ENCODE data around the gene ESRRA. TPM values are rescaled to one million over a fixed set of nuclear protein-coding genes. Genes with fewer than 3 reads are reported as not detected.

ESRRA gene
- total RNA-seq, 1 experiment from 2014 or later, result 16.0 TPM

DNA sequence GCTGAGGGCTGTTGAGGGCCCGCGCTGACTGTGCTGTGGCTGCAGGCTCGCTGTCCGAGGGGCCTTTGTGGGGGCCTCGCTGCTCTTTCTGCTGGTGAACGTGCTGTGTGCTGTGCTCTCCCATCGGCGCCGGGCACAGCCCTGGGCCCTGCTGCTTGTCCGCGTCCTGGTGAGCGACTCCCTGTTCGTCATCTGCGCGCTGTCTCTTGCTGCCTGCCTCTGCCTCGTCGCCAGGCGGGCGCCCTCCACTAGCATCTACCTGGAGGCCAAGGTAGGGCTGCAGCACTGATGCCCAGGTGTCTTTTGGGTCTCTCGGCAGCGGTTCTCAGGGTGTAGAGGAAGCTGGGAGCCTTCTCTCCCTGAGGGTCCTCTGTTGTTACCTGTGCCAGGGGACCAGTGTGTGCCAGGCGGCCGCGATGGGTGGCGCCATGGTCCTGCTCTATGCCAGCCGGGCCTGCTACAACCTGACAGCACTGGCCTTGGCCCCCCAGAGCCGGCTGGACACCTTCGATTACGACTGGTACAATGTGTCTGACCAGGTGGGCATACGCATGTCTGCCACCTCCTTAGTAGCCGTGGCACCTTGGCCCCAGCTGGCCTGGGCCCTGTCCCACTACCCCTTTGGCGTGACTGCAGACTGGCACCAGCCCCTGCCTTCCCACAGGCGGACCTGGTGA lies 17.5 kb upstream of the ESRRA start:
- no peak overlapping the region for H3K9ac ChIP-seq (ENCODE audit: low read length)
- H4K20me1 ChIP-seq (ENCODE audit: insufficient read depth, low read depth, low read length), result no peaks in the 10 kb centered on the region

DNA sequence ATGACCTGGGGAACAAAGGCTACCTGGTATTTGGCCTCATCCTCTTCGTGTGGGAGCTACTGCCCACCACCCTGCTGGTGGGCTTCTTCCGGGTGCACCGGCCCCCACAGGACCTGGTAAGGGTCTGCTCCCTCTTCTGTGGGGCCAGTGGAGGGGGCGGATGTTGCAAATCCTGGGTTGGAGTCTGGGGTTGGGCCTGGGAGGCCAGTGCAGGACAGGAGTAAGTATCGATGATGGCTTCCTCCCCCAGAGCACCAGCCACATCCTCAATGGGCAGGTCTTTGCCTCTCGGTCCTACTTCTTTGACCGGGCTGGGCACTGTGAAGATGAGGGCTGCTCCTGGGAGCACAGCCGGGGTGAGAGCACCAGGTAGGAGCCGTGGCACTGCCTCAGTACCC lies 17.0 kb upstream of the ESRRA start:
- Histone ChIP-seq H3K4me1 (ENCODE audit: low read length) (peaks cover 20% of the 10 kb centered on the region), H3K79me2 (ENCODE audit: low read length) (peaks cover 8% of the 10 kb centered on the region), H3K4me2 (ENCODE audit: low read depth, low read length, poor library complexity, severe bottlenecking) (no peak overlapping the region), H3K27ac (ENCODE audit: low read length) (no peak overlapping the region), H3K9ac (ENCODE audit: low read length) (no peak overlapping the region), H3K9me3 (ENCODE audit: low read length) (no peaks in the 10 kb centered on the region), H3K27me3 (ENCODE audit: low read length) (no peaks in the 10 kb centered on the region), H3K36me3 (ENCODE audit: insufficient read depth, low read length) (no peaks in the 10 kb centered on the region), H4K20me1 (ENCODE audit: insufficient read depth, low read depth, low read length) (no peaks in the 10 kb centered on the region), H2AFZ (ENCODE audit: low read length) (no peak overlapping the region), H3K4me3 (ENCODE audit: low read length) (no peak overlapping the region), H3K9me2 (replicated peaks; ENCODE audit: insufficient read depth, low read length) (no peaks in the 10 kb centered on the region)
- no peak for DNase-seq

More for the DNA sequence above, 17.5 kb upstream of the ESRRA start:
- Histone ChIP-seq H3K4me1 (ENCODE audit: low read length) (peaks cover 22% of the 10 kb centered on the region), H3K27me3 (ENCODE audit: low read length) (no peaks in the 10 kb centered on the region), H3K9me2 (replicated peaks; ENCODE audit: insufficient read depth, low read length) (no peaks in the 10 kb centered on the region), H3K4me3 (ENCODE audit: low read length) (no peak overlapping the region), H3K4me2 (ENCODE audit: low read depth, low read length, poor library complexity, severe bottlenecking) (no peak overlapping the region), H3K27ac (ENCODE audit: low read length) (no peak overlapping the region), H3K79me2 (ENCODE audit: low read length) (peaks cover 14% of the 10 kb centered on the region), H3K9me3 (ENCODE audit: low read length) (no peaks in the 10 kb centered on the region), H2AFZ (ENCODE audit: low read length) (no peak overlapping the region), H3K36me3 (ENCODE audit: insufficient read depth, low read length) (no peaks in the 10 kb centered on the region)
- DNase-seq, result no peak

DNA sequence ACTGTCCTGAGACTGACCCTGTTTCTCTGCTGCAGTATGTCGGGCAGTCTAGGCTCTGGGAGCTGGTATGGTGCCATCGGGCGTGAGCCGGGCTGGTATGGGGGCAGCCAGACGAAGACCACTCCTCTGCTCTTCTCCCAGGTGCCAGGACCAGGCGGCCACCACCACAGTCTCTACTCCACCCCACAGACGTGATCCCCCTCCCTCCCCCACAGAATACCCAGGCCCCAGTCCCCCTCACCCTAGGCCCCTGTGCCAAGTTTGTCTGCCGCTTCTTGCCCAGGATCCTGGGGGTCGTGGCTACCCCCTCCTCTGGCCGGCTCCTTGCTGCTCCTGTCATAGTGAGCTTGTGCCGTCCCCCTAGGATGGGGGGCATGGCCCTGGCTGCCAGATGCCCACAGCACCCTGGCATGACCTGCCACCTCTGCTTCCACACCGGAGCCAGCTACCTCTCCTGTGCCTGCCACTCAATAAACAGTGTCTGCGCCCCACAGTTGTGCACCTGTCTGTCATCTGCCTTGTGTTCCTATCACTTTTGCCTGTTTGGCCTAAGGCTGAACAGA lies 16.2 kb upstream of the ESRRA start:
- no peak overlapping the region for H3K4me2 ChIP-seq (ENCODE audit: low read depth, low read length, poor library complexity, severe bottlenecking)
- H3K4me3 ChIP-seq (ENCODE audit: low read length), result no peak overlapping the region
- H3K9me3 ChIP-seq (ENCODE audit: low read length), result no peaks in the 10 kb centered on the region
- DNase-seq, result no peak
- no peak overlapping the region for H3K27ac ChIP-seq (ENCODE audit: low read length)
- no peak overlapping the region for H3K9ac ChIP-seq (ENCODE audit: low read length)
- no peaks in the 10 kb centered on the region for H4K20me1 ChIP-seq (ENCODE audit: insufficient read depth, low read depth, low read length)
- H2AFZ ChIP-seq (ENCODE audit: low read length), result no peak overlapping the region
- peaks cover 13% of the 10 kb centered on the region for H3K4me1 ChIP-seq (ENCODE audit: low read length)
- no peaks in the 10 kb centered on the region for H3K9me2 ChIP-seq (replicated peaks; ENCODE audit: insufficient read depth, low read length)
- H3K79me2 ChIP-seq (ENCODE audit: low read length), result peaks cover 1% of the 10 kb centered on the region
- H3K36me3 ChIP-seq (ENCODE audit: insufficient read depth, low read length), result no peaks in the 10 kb centered on the region
- H3K27me3 ChIP-seq (ENCODE audit: low read length), result no peaks in the 10 kb centered on the region

DNA sequence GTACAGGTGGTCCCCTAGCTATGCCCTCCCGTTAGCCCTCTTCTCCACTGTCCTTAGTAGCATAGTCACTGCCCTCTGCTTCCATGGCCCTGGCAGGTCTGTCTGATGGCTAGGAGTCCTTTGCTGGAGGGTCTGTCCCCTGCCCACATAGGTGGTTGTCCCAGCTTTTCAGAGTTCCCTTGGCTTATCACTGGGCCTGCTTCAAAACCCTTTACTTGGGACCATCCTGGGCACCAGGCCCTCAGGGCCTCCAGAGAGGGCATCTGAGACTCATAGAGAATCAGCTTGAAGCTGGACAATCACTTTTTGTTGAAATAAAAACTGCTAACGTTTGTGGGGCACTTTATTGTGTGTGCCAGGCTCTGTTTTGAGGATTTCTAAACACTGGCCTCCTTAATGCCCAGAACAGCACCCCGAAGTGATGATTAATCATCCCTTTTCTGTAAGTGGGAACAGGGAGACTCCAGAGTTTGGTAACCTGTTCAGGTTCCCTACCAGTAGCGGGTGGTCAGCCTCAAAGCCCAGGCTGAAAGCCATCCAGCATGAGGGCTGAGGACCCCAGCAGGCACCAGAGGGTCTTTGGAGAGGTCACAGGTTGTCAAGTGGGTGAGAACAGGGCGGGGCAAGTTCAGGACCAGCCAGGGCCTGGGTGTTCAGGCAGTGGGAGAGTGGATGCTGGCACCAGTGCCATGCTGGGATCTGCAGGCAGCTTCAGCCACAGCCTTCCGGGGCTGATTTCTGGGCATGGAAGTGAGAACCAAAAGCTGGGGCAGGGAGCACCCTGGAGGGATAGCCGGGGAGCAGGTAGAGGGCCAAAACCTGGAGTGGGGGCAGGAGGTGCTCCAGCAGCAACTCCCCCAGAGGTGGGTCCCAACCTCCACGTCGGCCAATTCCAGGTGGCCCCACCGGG lies 14.7 kb upstream of the ESRRA start:
- no peak overlapping the region for H3K4me2 ChIP-seq (ENCODE audit: low read depth, low read length, poor library complexity, severe bottlenecking)
- no peak overlapping the region for H3K9ac ChIP-seq (ENCODE audit: low read length)
- no peak overlapping the region for H3K27ac ChIP-seq (ENCODE audit: low read length)
- H2AFZ ChIP-seq (ENCODE audit: low read length), result no peak overlapping the region
- H3K9me3 ChIP-seq (ENCODE audit: low read length), result no peaks in the 10 kb centered on the region
- H3K27me3 ChIP-seq (ENCODE audit: low read length), result no peaks in the 10 kb centered on the region
- no peak overlapping the region for H3K4me3 ChIP-seq (ENCODE audit: low read length)
- H3K79me2 ChIP-seq (ENCODE audit: low read length), result no peaks in the 10 kb centered on the region
- H4K20me1 ChIP-seq (ENCODE audit: insufficient read depth, low read depth, low read length), result no peaks in the 10 kb centered on the region
- no peaks in the 10 kb centered on the region for H3K9me2 ChIP-seq (replicated peaks; ENCODE audit: insufficient read depth, low read length)
- DNase-seq, result no peak
- peaks cover 13% of the 10 kb centered on the region for H3K4me1 ChIP-seq (ENCODE audit: low read length)
- no peaks in the 10 kb centered on the region for H3K36me3 ChIP-seq (ENCODE audit: insufficient read depth, low read length)

DNA sequence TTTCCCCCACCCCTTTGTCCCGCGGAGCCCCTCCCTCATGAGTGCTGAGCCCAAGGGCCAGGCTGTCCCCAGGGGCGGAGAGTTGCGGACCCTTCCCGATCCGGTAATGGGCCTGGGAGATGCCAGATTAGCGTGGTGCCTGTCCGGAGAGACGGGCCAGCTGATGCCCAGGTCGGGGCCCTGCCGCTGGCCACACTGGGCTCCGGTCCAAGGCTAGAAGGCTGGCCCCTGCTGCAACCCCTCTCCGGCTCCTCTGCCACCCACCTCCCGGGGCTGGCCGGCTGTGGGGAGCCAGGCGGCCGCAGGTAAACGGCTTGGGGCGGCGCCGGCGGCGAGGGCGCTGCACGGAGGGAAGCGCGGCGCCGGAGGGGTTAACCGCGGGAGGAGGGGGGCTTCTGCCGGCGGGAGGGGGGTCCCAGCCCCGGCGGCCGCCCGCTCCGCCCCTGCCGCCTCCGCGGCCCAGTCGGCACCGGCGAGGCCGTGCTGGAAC lies 14.0 kb upstream of the ESRRA start, which contains the start of gene KCNK4:
KCNK4 (plus strand) TSS at position 41 of the 490 bp plus-strand sequence. CDS start 1,717 bp downstream, outside the sequence.
- no peaks in the 10 kb centered on the region for H3K9me3 ChIP-seq (ENCODE audit: low read length)
- peaks cover 14% of the 10 kb centered on the region for H3K4me1 ChIP-seq (ENCODE audit: low read length)
- H3K27me3 ChIP-seq (ENCODE audit: low read length), result no peaks in the 10 kb centered on the region
- no peak within 1 kb of the TSS for H3K9ac ChIP-seq (ENCODE audit: low read length)
- no peak within 1 kb of the TSS for H2AFZ ChIP-seq (ENCODE audit: low read length)
- no peak within 1 kb of the TSS for H3K4me3 ChIP-seq (ENCODE audit: low read length)
- DNase-seq, result no peak
- no peaks in the 10 kb centered on the region for H3K9me2 ChIP-seq (replicated peaks; ENCODE audit: insufficient read depth, low read length)
- H3K36me3 ChIP-seq (ENCODE audit: insufficient read depth, low read length), result no peaks in the 10 kb centered on the region
- no peak within 1 kb of the TSS for H3K27ac ChIP-seq (ENCODE audit: low read length)
- no peak within 1 kb of the TSS for H3K4me2 ChIP-seq (ENCODE audit: low read depth, low read length, poor library complexity, severe bottlenecking)
- H4K20me1 ChIP-seq (ENCODE audit: insufficient read depth, low read depth, low read length), result no peaks in the 10 kb centered on the region
- no peaks in the 10 kb centered on the region for H3K79me2 ChIP-seq (ENCODE audit: low read length)

DNA sequence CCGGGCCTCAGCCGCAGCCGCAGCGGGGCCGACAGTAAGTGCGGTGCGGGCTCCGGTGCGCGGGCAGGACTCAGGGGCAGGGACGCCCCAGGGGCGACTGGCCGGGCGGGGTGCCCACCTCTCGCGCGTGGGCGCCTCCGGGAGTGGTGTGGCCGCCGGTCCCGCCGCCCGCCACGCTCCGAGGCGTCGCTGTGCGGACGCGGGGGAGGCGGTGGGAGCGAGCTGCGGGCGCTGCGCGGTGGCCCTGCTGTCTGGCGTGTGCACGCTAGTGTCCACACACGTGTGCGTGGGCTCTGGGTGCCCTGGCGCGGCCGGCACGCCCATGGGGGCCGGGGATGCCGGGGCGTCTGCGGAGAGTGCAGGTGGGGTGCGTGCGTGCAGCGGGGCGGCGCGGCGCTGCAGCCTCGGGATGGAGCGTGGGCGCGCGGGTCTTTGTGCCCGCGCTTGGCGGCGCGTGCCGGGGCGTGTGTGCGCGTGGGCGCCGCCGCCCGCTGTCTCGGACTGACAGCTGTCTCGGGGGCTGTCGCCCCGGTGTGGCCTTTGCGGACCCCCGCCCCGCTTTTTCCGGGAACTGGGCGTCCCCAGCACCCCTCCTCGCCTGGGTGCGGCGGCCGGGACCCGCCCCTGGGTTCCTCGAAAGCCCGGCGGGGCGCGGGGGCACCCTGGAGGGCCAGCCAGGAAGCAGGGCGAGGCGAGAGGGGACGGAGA lies 13.4 kb upstream of the ESRRA start:
- Histone ChIP-seq H3K4me2 (ENCODE audit: low read depth, low read length, poor library complexity, severe bottlenecking) (no peak overlapping the region), H3K27me3 (ENCODE audit: low read length) (no peaks in the 10 kb centered on the region), H3K27ac (ENCODE audit: low read length) (no peak overlapping the region), H3K4me1 (ENCODE audit: low read length) (peaks cover 10% of the 10 kb centered on the region), H3K79me2 (ENCODE audit: low read length) (no peaks in the 10 kb centered on the region), H3K36me3 (ENCODE audit: insufficient read depth, low read length) (no peaks in the 10 kb centered on the region), H2AFZ (ENCODE audit: low read length) (no peak overlapping the region), H4K20me1 (ENCODE audit: insufficient read depth, low read depth, low read length) (no peaks in the 10 kb centered on the region), H3K9me2 (replicated peaks; ENCODE audit: insufficient read depth, low read length) (no peaks in the 10 kb centered on the region), H3K9ac (ENCODE audit: low read length) (no peak overlapping the region), H3K4me3 (ENCODE audit: low read length) (no peak overlapping the region), H3K9me3 (ENCODE audit: low read length) (no peaks in the 10 kb centered on the region)
- DNase-seq, result no peak

DNA sequence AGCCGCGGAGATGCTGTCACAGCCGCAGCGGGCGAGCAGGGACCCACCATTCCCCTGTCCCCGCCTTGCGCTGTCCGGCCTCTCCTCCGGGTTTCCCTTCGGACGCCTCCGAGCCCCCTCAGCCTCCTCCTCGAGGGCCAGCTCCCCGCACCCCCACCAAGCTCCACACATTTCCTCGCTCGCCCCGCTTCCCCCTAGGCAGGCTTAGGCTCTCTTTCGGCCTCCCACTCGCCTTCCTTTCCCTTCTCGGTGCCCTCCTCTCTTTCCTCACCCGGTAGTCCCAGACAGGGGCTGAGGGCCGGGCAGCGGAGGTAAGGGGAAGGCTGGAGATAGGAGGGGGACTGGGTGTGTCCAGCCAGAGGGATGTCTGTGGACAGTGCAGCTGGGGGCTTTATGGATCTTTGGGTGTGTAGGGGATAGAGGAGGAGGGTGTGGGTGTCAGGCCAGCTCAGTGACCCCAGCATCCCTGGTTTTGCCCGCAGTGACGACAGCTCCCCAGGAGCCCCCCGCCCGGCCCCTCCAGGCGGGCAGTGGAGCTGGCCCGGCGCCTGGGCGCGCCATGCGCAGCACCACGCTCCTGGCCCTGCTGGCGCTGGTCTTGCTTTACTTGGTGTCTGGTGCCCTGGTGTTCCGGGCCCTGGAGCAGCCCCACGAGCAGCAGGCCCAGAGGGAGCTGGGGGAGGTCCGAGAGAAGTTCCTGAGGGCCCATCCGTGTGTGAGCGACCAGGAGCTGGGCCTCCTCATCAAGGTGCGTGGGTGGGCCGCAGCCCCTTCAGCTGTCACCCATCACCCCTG lies 12.7 kb upstream of the ESRRA start:
- H3K9ac ChIP-seq (ENCODE audit: low read length), result no peak overlapping the region
- peaks cover 10% of the 10 kb centered on the region for H3K4me1 ChIP-seq (ENCODE audit: low read length)
- H3K79me2 ChIP-seq (ENCODE audit: low read length), result no peaks in the 10 kb centered on the region
- no peak overlapping the region for H3K4me2 ChIP-seq (ENCODE audit: low read depth, low read length, poor library complexity, severe bottlenecking)
- no peaks in the 10 kb centered on the region for H3K27me3 ChIP-seq (ENCODE audit: low read length)
- H3K9me2 ChIP-seq (replicated peaks; ENCODE audit: insufficient read depth, low read length), result no peaks in the 10 kb centered on the region
- H3K27ac ChIP-seq (ENCODE audit: low read length), result no peak overlapping the region
- H2AFZ ChIP-seq (ENCODE audit: low read length), result no peak overlapping the region
- H3K4me3 ChIP-seq (ENCODE audit: low read length), result no peak overlapping the region
- no peaks in the 10 kb centered on the region for H4K20me1 ChIP-seq (ENCODE audit: insufficient read depth, low read depth, low read length)
- no peak for DNase-seq
- H3K36me3 ChIP-seq (ENCODE audit: insufficient read depth, low read length), result no peaks in the 10 kb centered on the region
- H3K9me3 ChIP-seq (ENCODE audit: low read length), result no peaks in the 10 kb centered on the region
